LHCN-M2 (cell line): ENCODE data around the gene PRRT3. TPM values are rescaled to one million over a fixed set of nuclear protein-coding genes. Genes with fewer than 3 reads are reported as not detected.

Experiments used
- DNase-seq: peaks from one replicate; pipeline ENCODE4 v3.0.0-alpha.2; 2012; ENCODE audit warnings: low read depth
- polyA plus RNA-seq: library from polyadenylated mRNA; unstranded; fragments of >200 nt; gene quantifications from one replicate; pipeline ENCODE4 v1.2.1, GENCODE V29; 2012; ENCODE audit warnings: missing spikeins
- total RNA-seq: library from RNA; depleted of rRNA; stranded (reverse); fragments of >200 nt; gene quantifications from 2 replicates; pipeline ENCODE4 v1.2.3, GENCODE V29; 2014; rRNA removed

Gene PRRT3
- total RNA-seq: 1.4 and 2.5 TPM in 2 replicates
- polyA plus RNA-seq: 2.2 TPM

DNA sequence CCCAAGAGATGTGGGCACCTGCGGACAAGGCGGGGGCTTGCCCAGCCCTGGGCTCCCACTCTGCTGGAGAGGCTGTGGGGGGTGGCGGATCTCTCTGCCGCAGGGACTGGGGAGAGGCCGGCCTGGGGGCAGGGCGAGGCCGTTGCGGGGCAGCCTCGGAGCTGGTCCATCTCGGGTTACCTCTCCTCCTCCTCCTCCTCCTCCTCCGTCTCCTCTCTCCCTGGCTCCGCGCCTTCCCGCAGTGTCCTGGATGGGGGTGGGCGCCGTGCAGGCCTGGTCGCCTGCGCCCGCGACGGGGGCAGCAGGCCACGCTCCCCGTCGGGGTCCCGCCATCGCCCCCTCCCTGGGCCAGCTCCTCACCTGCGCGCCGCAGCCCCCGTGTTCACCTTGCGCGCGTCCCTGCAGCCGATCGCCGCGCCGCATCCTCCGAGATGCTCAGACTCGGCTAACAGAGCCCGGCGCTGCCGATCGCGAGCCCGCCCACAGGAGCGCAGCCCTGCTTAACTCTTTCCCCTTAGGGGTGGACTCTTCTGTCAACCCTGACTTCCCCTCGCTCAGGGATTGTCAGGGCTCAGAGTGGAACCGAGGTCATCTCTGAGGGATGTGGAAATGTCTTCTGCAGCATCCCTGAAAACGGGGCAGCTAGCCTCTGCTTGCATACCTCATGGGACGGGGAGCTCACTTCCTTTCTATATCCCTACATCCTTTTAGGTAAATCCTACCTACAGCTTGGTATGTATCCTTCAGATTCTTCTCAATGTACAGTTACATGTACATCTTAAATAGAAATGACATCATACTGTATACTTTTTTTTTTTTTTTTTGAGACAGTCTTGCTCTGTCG lies at the start of gene PRRT3:
TSS of gene PRRT3 (minus strand) at position 447 of the 844 bp plus-strand sequence. CDS start 2,293 bp downstream, outside the sequence.
- DNase-seq: no peak

- DNase-seq: no peak
These were observed 48.5 kb upstream of the PRRT3 start for GRCh38 chr3:10000686-10001085.

DNA sequence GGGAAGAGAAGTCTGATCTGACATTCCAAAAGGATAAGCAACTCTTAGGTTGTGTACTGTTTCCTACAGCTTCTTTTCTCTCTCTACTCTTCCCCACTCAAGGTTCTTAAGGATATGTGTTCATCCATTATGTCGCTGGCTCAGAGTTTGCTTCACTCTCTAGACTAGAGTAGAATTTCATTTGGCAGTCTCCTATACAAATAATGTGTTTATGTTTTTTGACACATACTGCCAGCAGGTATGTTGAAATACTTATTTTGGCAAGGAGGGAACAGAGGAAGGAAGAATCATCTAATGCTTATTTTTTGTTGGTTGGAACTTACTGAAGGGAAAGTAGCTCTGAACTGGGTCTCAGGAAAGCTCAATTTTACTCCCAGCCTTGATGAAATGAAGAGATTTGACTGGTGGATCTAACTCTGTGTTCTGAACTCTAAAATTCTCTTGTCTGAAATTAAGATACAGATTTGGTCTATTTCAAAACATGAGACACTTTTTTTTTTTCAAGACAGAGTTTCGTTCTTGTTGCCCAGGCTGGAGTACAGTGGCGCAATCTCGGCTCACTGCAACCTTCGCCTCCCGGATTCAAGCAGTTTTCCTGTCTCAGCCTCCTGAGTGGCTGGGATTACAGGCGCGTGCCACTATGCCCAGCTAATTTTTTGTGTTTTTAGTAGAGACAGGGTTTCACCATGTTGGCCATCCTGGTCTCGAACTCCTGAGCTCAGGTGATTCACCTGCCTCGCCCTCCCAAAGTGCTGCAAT lies 42.1 kb upstream of the PRRT3 start:
- DNase-seq: peak; percentile 36

DNA sequence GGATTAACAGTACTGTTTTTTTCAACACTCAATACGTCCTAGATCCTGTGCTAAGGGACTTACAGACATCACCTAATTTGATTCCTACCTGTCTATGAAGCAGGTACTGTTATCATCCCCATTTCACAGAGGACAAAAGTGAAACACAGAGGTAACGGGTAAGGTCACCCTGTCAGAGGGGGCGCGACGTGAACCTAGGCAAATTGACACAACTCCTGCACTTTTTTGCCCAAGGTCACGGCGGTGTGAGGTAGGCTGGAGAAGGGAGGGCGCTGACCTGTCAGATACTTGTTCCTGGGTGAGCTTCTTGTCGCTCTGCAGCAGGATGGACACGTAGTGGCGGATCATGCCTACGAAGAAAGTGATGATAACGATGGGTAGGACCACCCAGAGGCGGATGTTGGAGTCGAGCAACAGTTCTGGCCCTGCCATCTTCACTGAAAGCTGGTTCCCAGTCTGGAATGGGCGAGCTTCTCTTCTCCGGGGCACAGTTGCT lies 34.1 kb upstream of the PRRT3 start:
- DNase-seq: no peak

- no peak for DNase-seq
These were observed 28.0 kb upstream of the PRRT3 start for GRCh38 chr3:9980251-9980650.

GRCh38 chr3:9978710-9979305 lies 26.6 kb upstream of the PRRT3 start:
- no peak for DNase-seq

- DNase-seq: peak; percentile 98
These were observed 24.8 kb upstream of the PRRT3 start for GRCh38 chr3:9976721-9977709.

- peak; percentile 55 for DNase-seq
These were observed 17.9 kb upstream of the PRRT3 start for GRCh38 chr3:9970020-9970652.

GRCh38 chr3:9969632-9970019 lies 17.4 kb upstream of the PRRT3 start:
- no peak for DNase-seq

DNA sequence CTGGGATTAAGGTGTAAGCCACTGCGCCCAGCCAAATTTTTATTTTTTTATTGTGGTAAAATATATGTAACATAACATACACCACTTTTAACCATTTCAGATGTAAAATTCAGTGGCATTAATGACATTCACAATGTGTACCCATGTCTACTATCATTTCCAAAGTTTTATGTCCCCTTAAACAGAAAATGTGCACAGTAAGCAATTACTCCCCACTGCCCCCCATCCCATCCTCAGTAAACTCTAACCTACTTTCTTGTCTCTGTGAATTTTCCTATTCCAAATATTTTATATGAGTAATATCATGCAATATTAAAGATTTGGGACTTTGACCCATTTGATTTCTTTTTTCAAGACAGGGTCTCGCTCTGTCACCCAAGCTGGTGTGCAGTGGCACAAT lies 14.6 kb upstream of the PRRT3 start:
- no peak for DNase-seq

DNA sequence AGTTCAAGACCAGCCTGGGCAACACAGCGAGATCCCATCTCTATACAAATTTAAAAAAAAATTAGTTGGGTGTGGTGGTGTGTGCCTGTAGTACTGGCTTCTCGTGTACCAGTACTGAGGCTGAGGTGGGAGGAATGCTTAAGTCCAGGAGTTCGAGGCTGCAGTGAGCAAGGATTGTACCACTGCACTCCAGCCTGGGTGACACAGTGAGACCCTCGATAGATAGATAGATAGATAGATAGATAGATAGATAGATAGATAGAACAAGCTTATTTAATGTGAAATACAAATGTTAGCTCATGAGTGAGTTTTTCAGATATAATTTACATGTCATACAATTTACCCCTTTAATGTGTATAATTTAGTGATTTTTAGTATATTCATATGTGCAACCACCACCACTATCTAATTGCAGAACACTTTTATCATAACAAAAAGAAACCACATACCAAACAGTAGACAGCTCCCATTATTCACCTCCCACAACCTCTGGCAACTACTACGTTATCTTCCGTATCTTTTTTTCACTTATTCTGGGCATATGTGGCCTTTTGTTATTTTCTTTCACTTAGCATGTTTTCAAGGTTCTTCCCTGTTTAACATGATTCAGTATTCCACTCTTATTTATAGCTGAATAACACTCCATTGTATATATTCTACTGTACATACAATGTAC lies 13.1 kb upstream of the PRRT3 start:
- DNase-seq: no peak

DNA sequence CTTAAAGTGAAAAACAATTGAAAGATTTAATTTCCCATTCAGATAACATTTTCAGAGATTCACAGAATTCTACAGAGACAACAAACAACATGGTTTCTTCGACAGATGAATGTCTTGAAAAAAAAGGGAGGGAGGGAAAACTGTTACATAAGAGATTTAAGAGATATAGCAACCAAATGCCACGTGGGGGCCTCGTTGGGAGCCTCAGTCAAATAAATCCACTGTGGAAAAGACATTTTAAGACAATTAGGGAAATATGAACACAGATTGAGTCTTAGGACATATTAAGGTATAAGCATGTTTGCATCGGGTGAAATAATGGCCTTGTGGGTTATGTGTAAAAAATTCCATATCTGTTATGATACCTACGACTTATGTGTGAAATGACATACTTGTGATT lies 5.0 kb upstream of the PRRT3 start:
- no peak for DNase-seq

- DNase-seq: peak; percentile 55
These were observed 3.6 kb upstream of the PRRT3 start for GRCh38 chr3:9955611-9956352.

GRCh38 chr3:9955067-9955502 lies 2.9 kb upstream of the PRRT3 start:
- no peak for DNase-seq

GRCh38 chr3:9951598-9951961 lies 628 bp downstream of the PRRT3 start:
- no peak for DNase-seq

GRCh38 chr3:9951126-9951525 lies 1.1 kb downstream of the PRRT3 start:
- DNase-seq: no peak

GRCh38 chr3:9949626-9950025 lies 2.6 kb downstream of the PRRT3 start:
- DNase-seq: no peak

- DNase-seq: no peak
These were observed 3.1 kb downstream of the PRRT3 start for GRCh38 chr3:9949115-9949514.

GRCh38 chr3:9948586-9948985 lies 3.6 kb downstream of the PRRT3 start:
- no peak for DNase-seq
